ENCODE measurements around the gene PPAN. TPM values are rescaled to one million over a fixed set of nuclear protein-coding genes. Genes with fewer than 3 reads are reported as not detected.
A peak's percentile ranks its signal among the peaks of the same experiment; 100 is the strongest.

Gene PPAN
- total RNA-seq, 4 donors from 2014 or later: 25.7 to 45.3 (median 35.8) TPM

- no peak overlapping the region for H3K27ac ChIP-seq
- peaks cover 0 to 41% (median 18%) of the 10 kb centered on the region in 4 donors for H3K4me1 ChIP-seq
- DNase-seq (ENCODE audit: low spot score in 2 of 2): no peak
- H3K27me3 ChIP-seq: no peaks in the 10 kb centered on the region
- WGBS, 2 donors: 89 to 94% methylated on average over 13 to 14 of the region's 14 CpGs
- H3K9me3 ChIP-seq: no peaks in the 10 kb centered on the region
- H3K36me3 ChIP-seq: peaks cover 11 to 68% (median 30%) of the 10 kb centered on the region in 3 donors
- H3K4me3 ChIP-seq: no peak overlapping the region
- TF ChIP-seq CTCF (IDR thresholded peaks at IDR 0.05): no peak
- TF ChIP-seq EP300 (IDR thresholded peaks at IDR 0.05): no peak
- TF ChIP-seq POLR2A (IDR thresholded peaks at IDR 0.05): no peak
Measured at GRCh38 chr19:10109528-10109927, 3.4 kb downstream of the PPAN start.

GRCh38 chr19:10110076-10110971, 4.2 kb downstream of the PPAN start:
- H3K27ac ChIP-seq: peak overlapping the region in 1 of 4 donors; percentile 8
- DNase-seq (ENCODE audit: low spot score in 2 of 2): no peak
- no peak for TF ChIP-seq POLR2A (IDR thresholded peaks at IDR 0.05)
- TF ChIP-seq CTCF (IDR thresholded peaks at IDR 0.05): no peak
- TF ChIP-seq EP300 (IDR thresholded peaks at IDR 0.05): no peak
- H3K36me3 ChIP-seq: peaks cover 11 to 76% (median 38%) of the 10 kb centered on the region in 3 donors
- H3K27me3 ChIP-seq: no peaks in the 10 kb centered on the region
- no peak overlapping the region for H3K4me3 ChIP-seq
- H3K9me3 ChIP-seq: no peaks in the 10 kb centered on the region
- WGBS, 2 donors: 88 to 92% methylated on average over 40 to 43 of the region's 44 CpGs
- peaks cover 0 to 41% (median 16%) of the 10 kb centered on the region in 4 donors for H3K4me1 ChIP-seq

GRCh38 chr19:10110972-10111317, 4.8 kb downstream of the PPAN start:
- Histone ChIP-seq H3K36me3 (peaks cover 11 to 82% (median 44%) of the 10 kb centered on the region in 3 donors), H3K27ac (peak overlapping the region in 1 of 4 donors; percentile 8), H3K4me1 (peaks cover 0 to 36% (median 16%) of the 10 kb centered on the region in 4 donors), H3K9me3 (no peaks in the 10 kb centered on the region), H3K27me3 (no peaks in the 10 kb centered on the region), H3K4me3 (no peak overlapping the region)
- no peak for DNase-seq (ENCODE audit: low spot score in 2 of 2)
- TF ChIP-seq CTCF (IDR thresholded peaks at IDR 0.05) (no peak), EP300 (IDR thresholded peaks at IDR 0.05) (no peak), POLR2A (IDR thresholded peaks at IDR 0.05) (no peak)
- WGBS, 2 donors: 88 to 91% methylated on average over 19 of the region's 19 CpGs

- Histone ChIP-seq H3K27ac (peak within 1 kb of the TSS in 2 of 4 donors; percentile 24 to 26), H3K36me3 (peaks cover 11 to 87% (median 46%) of the 10 kb centered on the region in 3 donors), H3K9me3 (no peaks in the 10 kb centered on the region), H3K4me3 (peak within 1 kb of the TSS in 2 of 4 donors; percentile 3 to 25), H3K27me3 (no peaks in the 10 kb centered on the region), H3K4me1 (peaks cover 0 to 38% (median 16%) of the 10 kb centered on the region in 4 donors)
- TF ChIP-seq EP300 (IDR thresholded peaks at IDR 0.05) (no peak), CTCF (IDR thresholded peaks at IDR 0.05) (no peak), POLR2A (IDR thresholded peaks at IDR 0.05) (no peak)
- 52 to 54% methylated on average over 8 of the region's 8 CpGs for WGBS, 2 donors
- DNase-seq (ENCODE audit: low spot score in 2 of 2): no peak
Measured at GRCh38 chr19:10111405-10111811, 5.2 kb downstream of the PPAN start, which contains the start of gene P2RY11. Gene P2RY11 (plus strand): TSS chr19:10111693. CDS start chr19:10111722, 29 bp downstream.

Measured in tibial nerve (tissue), 4 donors.